B cell (primary cell): ENCODE measurements around the gene UBE2L5. TPM values are rescaled to one million over a fixed set of nuclear protein-coding genes. Genes with fewer than 3 reads are reported as not detected.

Source experiments
- ATAC-seq: fragments of 200-7000 bp; cut with Tn5 transposase; one replicate; pipeline ENCODE4 v1.10.0; 2021; ENCODE audit warnings: low read depth, mild to moderate bottlenecking, moderate number of reproducible peaks, moderate library complexity
- CTCF ChIA-PET: fragments of 350-600 bp; sonication (Branson Sonifier 250); formaldehyde crosslinking; loops from one replicate; lab custom pipeline; 2021; ENCODE audit warnings: antibody characterized with exemption, inconsistent platforms; lab: Charles Lee
- POLR2A ChIA-PET: fragments of 350-600 bp; sonication (Branson Sonifier 250); formaldehyde crosslinking; loops from one replicate; lab custom pipeline; 2021; ENCODE audit warnings: antibody characterized with exemption; lab: Charles Lee
- DNase-seq: peaks from one replicate; pipeline ENCODE4 v3.0.0; 2013
- H2AFZ ChIP-seq: 2 replicates; pipeline ENCODE4 v1.6.1; 2012; ENCODE audit warnings: mild to moderate bottlenecking, low read depth, low read length; ENCODE audit not compliant: insufficient read depth, poor library complexity, severe bottlenecking
- H3K27ac ChIP-seq, 2 donors: 1 replicate in 1 of 2; 2 replicates in 1 of 2; pipeline ENCODE4 v1.5.1; 2012 to 2013; ENCODE audit warnings: low read length in 2 of 2, mild to moderate bottlenecking in 2 of 2, moderate library complexity in 1 of 2
- H3K27me3 ChIP-seq, 4 experiments: fragments of 200-600 bp in 1 of 4; sonication (generic) in 1 of 4; replicated peaks in 1 of 4; 1 replicate in 2 of 4; 2 replicates in 2 of 4; pipeline versions ENCODE4 v1.6.1 to v1.7.0; 2013 to 2016; ENCODE audit warnings: low read length in 3 of 4, mild to moderate bottlenecking in 2 of 4, mixed read lengths in 1 of 4, moderate library complexity in 1 of 4; ENCODE audit not compliant: insufficient read depth in 4 of 4, control insufficient read depth in 3 of 4; ENCODE audit errors: control extremely low read depth in 1 of 4
- H3K36me3 ChIP-seq, 2 experiments: replicated peaks in 1 of 2; 1 replicate in 1 of 2; 2 replicates in 1 of 2; pipeline versions ENCODE4 v1.6.1 to v1.7.1; 2013; ENCODE audit warnings: low read length in 1 of 2; ENCODE audit not compliant: insufficient read depth in 2 of 2, control insufficient read depth in 1 of 2; ENCODE audit errors: control extremely low read depth in 1 of 2, extremely low read depth in 1 of 2
- H3K4me1 ChIP-seq, 2 donors: fragments of 200-600 bp in 1 of 2; sonication (generic) in 1 of 2; 1 replicate in 1 of 2; 2 replicates in 1 of 2; pipeline versions ENCODE4 v1.5.1 to v1.6.1; 2013 to 2017; ENCODE audit warnings: low read length in 2 of 2; ENCODE audit not compliant: control insufficient read depth in 2 of 2, insufficient read depth in 2 of 2
- H3K4me2 ChIP-seq: replicated peaks from 2 replicates; pipeline ENCODE3; 2012; ENCODE audit warnings: mild to moderate bottlenecking, low read depth, low read length; ENCODE audit not compliant: poor library complexity, severe bottlenecking
- H3K4me3 ChIP-seq, 5 experiments: fragments of 200-600 bp in 1 of 5; sonication (generic) in 1 of 5; 1 replicate in 3 of 5; 2 replicates in 2 of 5; pipeline versions ENCODE4 v1.5.1 to v1.7.0; 2011 to 2016; ENCODE audit warnings: low read length in 4 of 5, mild to moderate bottlenecking in 4 of 5, low read depth in 2 of 5, control low read depth in 1 of 5, moderate library complexity in 1 of 5; ENCODE audit not compliant: insufficient read depth in 1 of 5; ENCODE audit errors: control extremely low read depth in 1 of 5, extremely low read depth in 1 of 5
- H3K79me2 ChIP-seq: fragments of 200-600 bp; sonication (generic); one replicate; pipeline ENCODE4 v1.6.0; 2016; ENCODE audit warnings: low read length; ENCODE audit not compliant: control insufficient read depth, insufficient read depth
- H3K9ac ChIP-seq: fragments of 200-600 bp; sonication (generic); 2 replicates; pipeline ENCODE4 v1.6.1; 2017; ENCODE audit warnings: mild to moderate bottlenecking, low read length, moderate library complexity
- H3K9me3 ChIP-seq, 3 donors: one replicate each; pipeline versions ENCODE4 v1.6.1 to v1.7.1; 2013; ENCODE audit warnings: low read length in 2 of 3; ENCODE audit not compliant: control insufficient read depth in 2 of 3, insufficient read depth in 1 of 3; ENCODE audit errors: control extremely low read depth in 1 of 3
- H4K20me1 ChIP-seq: 2 replicates; pipeline ENCODE4 v1.6.0; 2012; ENCODE audit warnings: mild to moderate bottlenecking, low read length; ENCODE audit not compliant: insufficient read depth, control insufficient read depth, poor library complexity, severe bottlenecking
- H3K27ac Mint-ChIP-seq: one replicate; pipeline ENCODE4 v1.8.0; 2021; ENCODE audit warnings: mixed read lengths
- H3K27me3 Mint-ChIP-seq: one replicate; pipeline ENCODE4 v1.8.0; 2021; ENCODE audit warnings: mixed read lengths
- H3K4me1 Mint-ChIP-seq: one replicate; pipeline ENCODE4 v1.8.0; 2021; ENCODE audit warnings: mixed read lengths
- H3K4me3 Mint-ChIP-seq: one replicate; pipeline ENCODE4 v1.8.0; 2021; ENCODE audit warnings: mixed read lengths
- H3K9me3 Mint-ChIP-seq: one replicate; pipeline ENCODE4 v1.8.0; 2022; ENCODE audit warnings: mixed read lengths; ENCODE audit not compliant: insufficient read depth
- EZH2 ChIP-seq: IDR thresholded peaks from 2 replicates; pipeline ENCODE4 v1.6.1; 2012; ENCODE audit warnings: borderline replicate concordance, low read depth, mild to moderate bottlenecking, moderate library complexity, low read length; ENCODE audit not compliant: insufficient read depth, poor library complexity, severe bottlenecking
- WGBS: methylation state at CpG from one replicate; pipeline ENCODE4 v1.1.5; 2013; ENCODE audit warnings: missing lambda C conversion rate; ENCODE audit not compliant: insufficient coverage; 5-methylcytosine and 5-hydroxymethylcytosine counted together
- intact Hi-C: fragments of 100-400 bp; cut with micrococcal nuclease; formaldehyde crosslinking; loops from one replicate; pipeline ENCODE4 v1.10.0; 2022
- polyA plus RNA-seq: library from polyadenylated mRNA; depleted of rRNA; stranded (reverse); fragments of >200 nt; gene quantifications from 2 replicates; pipeline ENCODE4 v1.2.3, GENCODE V29; 2012
- total RNA-seq, 2 donors: library from RNA; stranded (reverse); fragments of 120-200 nt in 1 of 2; gene quantifications; 1 replicate in 1 of 2; 2 replicates in 1 of 2; pipeline versions ENCODE4 v1.2.3 to v1.2.4, GENCODE V29; 2013 to 2022
- TF ChIP-seq, protein P1 (sequence below): fragments of 200-600 bp; IDR thresholded peaks from one replicate; pipeline ENCODE4 v1.8.0; 2022; ENCODE audit warnings: antibody characterized with exemption, mild to moderate bottlenecking

The UBE2L5 gene
- total and polyA plus RNA-seq, 2 donors (not counting 1 experiment from before 2014, with no cell fraction given), result 0.16 to 0.57 TPM

DNA sequence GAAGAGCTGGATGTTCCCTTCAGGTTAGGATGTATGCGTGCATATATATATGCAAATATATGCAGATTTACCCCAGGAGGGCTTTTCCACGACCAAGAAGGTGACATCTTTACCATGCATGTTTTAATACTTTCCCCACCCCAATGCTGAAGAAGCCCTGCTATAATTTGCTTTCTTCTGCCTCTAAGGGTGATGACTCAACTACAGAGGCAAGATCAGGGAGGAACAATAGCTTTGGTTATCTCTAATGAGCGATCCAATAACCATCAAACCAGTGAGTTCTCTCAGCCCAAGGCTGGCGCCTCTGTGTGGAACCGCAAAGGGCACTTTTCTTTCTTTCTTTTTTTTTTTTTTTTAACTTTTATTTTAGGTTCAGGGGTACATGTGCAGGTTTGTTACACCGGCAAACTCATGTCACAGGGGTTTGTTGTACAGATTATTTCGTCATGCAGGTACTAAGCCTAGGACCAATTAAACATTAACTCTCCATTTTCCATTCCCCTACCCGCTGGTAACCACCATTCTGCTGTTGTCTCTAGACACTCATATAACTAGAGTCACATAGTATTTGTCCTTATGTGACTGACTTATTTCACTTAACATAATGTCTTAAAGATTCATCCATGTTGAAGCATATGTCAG is 25.7 kb upstream of the UBE2L5 start:
- DNase-seq, result peak; percentile 31
- intact Hi-C loops, result no loop called here
- ChIA-PET CTCF (interaction anchor here (1.1 to 6.5 kb wide), 7 partner anchors 10 to 264 kb away, joined by 3 to 70 read pairs (median 7); no protein-coding TSS in a partner anchor), POLR2A (interaction anchor here (0.7 to 4.3 kb wide), 5 partner anchors 20 to 66 kb away, joined by 3 to 36 read pairs (median 6); no protein-coding TSS in a partner anchor)
- no peaks in the 10 kb centered on the region for H3K27me3 Mint-ChIP-seq
- no peak overlapping the region for H3K4me3 ChIP-seq
- 100% methylated on average over 2 of the region's 8 CpGs for WGBS
- no peak overlapping the region for H3K4me2 ChIP-seq
- peak overlapping the region; percentile 53 for H3K27ac Mint-ChIP-seq
- H3K27ac ChIP-seq, result no peak overlapping the region
- no peaks in the 10 kb centered on the region for H3K79me2 ChIP-seq
- peaks cover 24% of the 10 kb centered on the region for H3K4me1 Mint-ChIP-seq
- H3K9me3 ChIP-seq, result no peaks in the 10 kb centered on the region
- H3K36me3 ChIP-seq, result no peaks in the 10 kb centered on the region
- ATAC-seq, result peak; percentile 14
- no peaks in the 10 kb centered on the region for H3K9me3 Mint-ChIP-seq
- H3K4me3 Mint-ChIP-seq, result peak overlapping the region; percentile 13
- TF ChIP-seq, protein P1, sequence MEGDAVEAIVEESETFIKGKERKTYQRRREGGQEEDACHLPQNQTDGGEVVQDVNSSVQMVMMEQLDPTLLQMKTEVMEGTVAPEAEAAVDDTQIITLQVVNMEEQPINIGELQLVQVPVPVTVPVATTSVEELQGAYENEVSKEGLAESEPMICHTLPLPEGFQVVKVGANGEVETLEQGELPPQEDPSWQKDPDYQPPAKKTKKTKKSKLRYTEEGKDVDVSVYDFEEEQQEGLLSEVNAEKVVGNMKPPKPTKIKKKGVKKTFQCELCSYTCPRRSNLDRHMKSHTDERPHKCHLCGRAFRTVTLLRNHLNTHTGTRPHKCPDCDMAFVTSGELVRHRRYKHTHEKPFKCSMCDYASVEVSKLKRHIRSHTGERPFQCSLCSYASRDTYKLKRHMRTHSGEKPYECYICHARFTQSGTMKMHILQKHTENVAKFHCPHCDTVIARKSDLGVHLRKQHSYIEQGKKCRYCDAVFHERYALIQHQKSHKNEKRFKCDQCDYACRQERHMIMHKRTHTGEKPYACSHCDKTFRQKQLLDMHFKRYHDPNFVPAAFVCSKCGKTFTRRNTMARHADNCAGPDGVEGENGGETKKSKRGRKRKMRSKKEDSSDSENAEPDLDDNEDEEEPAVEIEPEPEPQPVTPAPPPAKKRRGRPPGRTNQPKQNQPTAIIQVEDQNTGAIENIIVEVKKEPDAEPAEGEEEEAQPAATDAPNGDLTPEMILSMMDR, result no peak
- no peak for TF ChIP-seq EZH2
- no peaks in the 10 kb centered on the region for H3K27me3 ChIP-seq
- H2AFZ ChIP-seq, result no peak overlapping the region
- H3K4me1 ChIP-seq, result peaks cover 10 to 15% of the 10 kb centered on the region in 2 donors
- H4K20me1 ChIP-seq, result no peaks in the 10 kb centered on the region
- H3K9ac ChIP-seq, result no peak overlapping the region

DNA sequence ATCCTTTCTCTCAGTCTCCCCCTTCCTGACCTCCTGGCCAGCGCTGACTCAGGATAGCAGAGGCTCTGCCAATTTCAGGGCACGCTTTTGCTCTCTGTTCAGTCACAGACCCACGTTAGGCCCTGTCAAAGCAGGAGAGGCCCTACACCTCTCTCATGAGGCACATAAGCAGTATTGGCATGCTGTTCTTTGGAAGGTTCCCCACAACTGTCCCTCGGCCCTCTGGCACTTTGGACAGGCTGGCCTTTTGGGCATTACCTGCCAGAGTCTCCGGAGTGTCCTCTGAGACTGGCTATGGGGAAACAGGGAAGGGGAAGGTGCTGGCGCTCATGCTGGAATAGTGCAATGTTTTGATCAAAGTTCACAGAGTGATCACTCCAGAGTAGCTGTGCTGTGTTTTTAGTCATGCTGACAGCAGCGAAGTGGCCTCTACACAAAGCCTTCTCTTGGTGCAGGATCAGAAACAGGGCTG is 23.7 kb upstream of the UBE2L5 start:
- Mint-ChIP-seq H3K9me3 (no peaks in the 10 kb centered on the region), H3K27me3 (no peaks in the 10 kb centered on the region), H3K27ac (peak overlapping the region; percentile 12), H3K4me1 (peaks cover 23% of the 10 kb centered on the region), H3K4me3 (no peak overlapping the region)
- Histone ChIP-seq H2AFZ (no peak overlapping the region), H3K79me2 (no peaks in the 10 kb centered on the region), H3K4me2 (no peak overlapping the region), H3K27ac (no peak overlapping the region), H3K27me3 (no peaks in the 10 kb centered on the region), H3K9me3 (no peaks in the 10 kb centered on the region), H3K36me3 (no peaks in the 10 kb centered on the region), H3K4me3 (no peak overlapping the region), H4K20me1 (no peaks in the 10 kb centered on the region), H3K4me1 (peaks cover 10 to 15% of the 10 kb centered on the region in 2 donors), H3K9ac (no peak overlapping the region)
- 87% methylated on average over 6 of the region's 7 CpGs for WGBS
- CTCF ChIA-PET, result no interaction called here
- intact Hi-C loops, result no loop called here
- no peak for DNase-seq
- POLR2A ChIA-PET, result interaction anchor here (0.7 to 1.5 kb wide), 2 partner anchors 9 to 27 kb away, joined by 3 to 8 read pairs; no protein-coding TSS in a partner anchor
- no peak for ATAC-seq
- no peak for TF ChIP-seq EZH2
- TF ChIP-seq, protein P1, result no peak
